IMR-90 (cell line): Measurements from ENCODE around the gene NOS1AP. TPM values are rescaled to one million over a fixed set of nuclear protein-coding genes. Genes with fewer than 3 reads are reported as not detected.

ENCODE experiments used
- ATAC-seq: fragments of 200-7000 bp; cut with Tn5 transposase; 2 replicates; pipeline ENCODE4 v1.9.1; 2020; ENCODE audit warnings: low read depth, mild to moderate bottlenecking, moderate library complexity
- BruUV-seq: library from RNA; stranded (reverse); fragments of 400-500 nt; replicated peaks from 2 replicates; lab custom pipeline; 2021; lab: Mats Ljungman, UMichigan
- CTCF ChIA-PET: fragments of 300-600 bp; formaldehyde crosslinking; extraction: SDS; loops from one replicate; lab custom pipeline; 2021; ENCODE audit warnings: antibody characterized with exemption; lab: Yijun Ruan, JAX
- POLR2A ChIA-PET: fragments of 300-600 bp; sonication (Branson Sonifier 250); formaldehyde crosslinking; loops from one replicate; lab custom pipeline; 2022; ENCODE audit warnings: antibody characterized with exemption; ENCODE audit not compliant: unreplicated experiment; lab: Charles Lee
- DNase-seq: peaks from one replicate; pipeline ENCODE4 v3.0.0; 2013
- H2AFZ ChIP-seq: replicated peaks from 2 replicates; pipeline ENCODE3; 2013; ENCODE audit warnings: low read length, mild to moderate bottlenecking; ENCODE audit not compliant: poor library complexity
- H2AK5ac ChIP-seq: 2 replicates; pipeline ENCODE4 v1.6.1; 2013; ENCODE audit warnings: low read depth, low read length, inconsistent platforms
- H2AK9ac ChIP-seq: replicated peaks from 2 replicates; pipeline ENCODE3; 2013; ENCODE audit warnings: mild to moderate bottlenecking, low read depth, low read length, moderate library complexity; ENCODE audit not compliant: poor library complexity
- H2BK120ac ChIP-seq: 2 replicates; pipeline ENCODE4 v1.6.1; 2013; ENCODE audit warnings: low read depth, low read length, inconsistent platforms
- H2BK15ac ChIP-seq: 3 replicates; pipeline ENCODE4 v1.6.1; 2013; ENCODE audit warnings: low read depth, low read length, inconsistent platforms
- H2BK20ac ChIP-seq: 2 replicates; pipeline ENCODE4 v1.6.1; 2013; ENCODE audit warnings: low read depth, mild to moderate bottlenecking, inconsistent platforms, low read length, moderate library complexity
- H2BK5ac ChIP-seq: 2 replicates; pipeline ENCODE4 v1.6.1; 2013; ENCODE audit warnings: mild to moderate bottlenecking, low read depth, low read length, inconsistent platforms; ENCODE audit not compliant: poor library complexity, severe bottlenecking
- H3K14ac ChIP-seq: replicated peaks from 2 replicates; pipeline ENCODE4 v1.6.1; 2013; ENCODE audit warnings: low read depth, low read length, inconsistent platforms
- H3K18ac ChIP-seq: 2 replicates; pipeline ENCODE4 v1.6.1; 2013; ENCODE audit warnings: low read depth, low read length, control low read depth
- H3K23ac ChIP-seq: 2 replicates; pipeline ENCODE4 v1.6.1; 2013; ENCODE audit warnings: low read depth, low read length, inconsistent platforms
- H3K27ac ChIP-seq: 2 replicates; pipeline ENCODE4 v1.5.1; 2013; ENCODE audit warnings: mild to moderate bottlenecking, control low read depth, low read length; ENCODE audit not compliant: insufficient read depth
- H3K27me3 ChIP-seq: 2 replicates; pipeline ENCODE4 v1.6.1; 2013; ENCODE audit warnings: low read length; ENCODE audit not compliant: control insufficient read depth, insufficient read depth
- H3K36me3 ChIP-seq: 2 replicates; pipeline ENCODE4 v1.6.1; 2013; ENCODE audit warnings: low read length, mixed read lengths; ENCODE audit not compliant: control insufficient read depth, insufficient read depth
- H3K4ac ChIP-seq: 2 replicates; pipeline ENCODE4 v1.6.1; 2013; ENCODE audit warnings: low read depth, low read length, inconsistent platforms
- H3K4me1 ChIP-seq: 2 replicates; pipeline ENCODE4 v1.6.1; 2013; ENCODE audit warnings: low read length, mixed read lengths; ENCODE audit not compliant: control insufficient read depth, insufficient read depth
- H3K4me2 ChIP-seq: 2 replicates; pipeline ENCODE4 v1.6.1; 2013; ENCODE audit warnings: low read depth, mild to moderate bottlenecking, control low read depth, low read length, moderate library complexity
- H3K4me3 ChIP-seq: 2 replicates; pipeline ENCODE4 v1.5.1; 2013; ENCODE audit warnings: low read depth, mild to moderate bottlenecking, control low read depth, low read length, moderate library complexity; ENCODE audit not compliant: insufficient read depth
- H3K56ac ChIP-seq: 2 replicates; pipeline ENCODE4 v1.6.1; 2013; ENCODE audit warnings: low read length, inconsistent platforms; ENCODE audit not compliant: insufficient read depth; ENCODE audit errors: extremely low read depth
- H3K79me1 ChIP-seq, 2 experiments: 2 replicates each; pipeline ENCODE4 v1.6.1; 2013; ENCODE audit warnings: low read length in 2 of 2, inconsistent platforms in 1 of 2, low read depth in 1 of 2
- H3K9ac ChIP-seq: 2 replicates; pipeline ENCODE4 v1.6.1; 2013; ENCODE audit warnings: low read depth, low read length, control low read depth
- H3K9me1 ChIP-seq: 2 replicates; pipeline ENCODE4 v1.6.1; 2013; ENCODE audit warnings: low read length, inconsistent platforms; ENCODE audit not compliant: insufficient read depth
- H3K9me3 ChIP-seq: 2 replicates; pipeline ENCODE4 v1.6.1; 2013; ENCODE audit warnings: low read length; ENCODE audit not compliant: control insufficient read depth, insufficient read depth
- H4K20me1 ChIP-seq: 2 replicates; pipeline ENCODE4 v1.6.1; 2013; ENCODE audit warnings: low read length, inconsistent platforms; ENCODE audit not compliant: insufficient read depth
- H4K5ac ChIP-seq: 2 replicates; pipeline ENCODE4 v1.6.1; 2013; ENCODE audit warnings: mild to moderate bottlenecking, low read depth, low read length, control low read depth
- H4K8ac ChIP-seq, 2 experiments: 2 replicates each; pipeline ENCODE4 v1.6.1; 2013; ENCODE audit warnings: low read depth in 2 of 2, low read length in 2 of 2, control low read depth in 1 of 2, inconsistent platforms in 1 of 2
- H4K91ac ChIP-seq: 2 replicates; pipeline ENCODE4 v1.6.1; 2013; ENCODE audit warnings: low read depth, low read length, inconsistent platforms; ENCODE audit not compliant: insufficient read depth
- BHLHE40 ChIP-seq: fragments of 150-350 bp; IDR thresholded peaks from 2 replicates; pipeline ENCODE4 v1.6.1; 2016; ENCODE audit warnings: mild to moderate bottlenecking, low read depth, low read length
- CEBPB ChIP-seq: IDR thresholded peaks from 2 replicates; pipeline ENCODE4 v1.6.1; 2012; ENCODE audit warnings: low read depth, low read length, improper control_type of control experiment
- CHD1 ChIP-seq: IDR thresholded peaks from 2 replicates; pipeline ENCODE4 v1.6.1; 2012; ENCODE audit warnings: low read depth, low read length, improper control_type of control experiment
- FOS ChIP-seq: fragments of 150-350 bp; IDR thresholded peaks from 2 replicates; pipeline ENCODE4 v1.6.1; 2016; ENCODE audit warnings: low read depth, low read length
- MAFK ChIP-seq: IDR thresholded peaks from 2 replicates; pipeline ENCODE4 v1.6.1; 2012; ENCODE audit warnings: low read depth, low read length, improper control_type of control experiment
- MAZ ChIP-seq: IDR thresholded peaks from 2 replicates; pipeline ENCODE4 v1.6.1; 2012; ENCODE audit warnings: low read depth, mild to moderate bottlenecking, low read length, improper control_type of control experiment, moderate library complexity, borderline replicate concordance
- MXI1 ChIP-seq: IDR thresholded peaks from 2 replicates; pipeline ENCODE4 v1.6.1; 2012; ENCODE audit warnings: low read depth, mild to moderate bottlenecking, low read length, moderate library complexity, borderline replicate concordance
- NFE2L2 ChIP-seq: fragments of 150-350 bp; IDR thresholded peaks from 2 replicates; pipeline ENCODE4 v1.6.1; 2016; ENCODE audit warnings: low read depth, mild to moderate bottlenecking, low read length
- POLR2A ChIP-seq: IDR thresholded peaks from 2 replicates; pipeline ENCODE4 v1.6.1; 2012; ENCODE audit warnings: mild to moderate bottlenecking, low read depth, low read length
- RAD21 ChIP-seq: IDR thresholded peaks from 2 replicates; pipeline ENCODE4 v1.6.1; 2012; ENCODE audit warnings: low read length, improper control_type of control experiment
- RFX5 ChIP-seq: IDR thresholded peaks from 2 replicates; pipeline ENCODE4 v1.8.0; 2012; ENCODE audit warnings: low read depth, mild to moderate bottlenecking, low read length, moderate library complexity
- SMC3 ChIP-seq: fragments of 150-350 bp; IDR thresholded peaks from 2 replicates; pipeline ENCODE4 v1.6.1; 2016; ENCODE audit warnings: low read depth, mild to moderate bottlenecking, antibody characterized with exemption, low read length, moderate library complexity
- WGBS, 2 experiments: methylation state at CpG; one replicate each; pipeline versions ENCODE4 v1.1.5 to v1.1.7; 2013; ENCODE audit warnings: missing lambda C conversion rate in 2 of 2; ENCODE audit not compliant: insufficient read length in 1 of 2; ENCODE audit errors: extremely low coverage in 2 of 2; 5-methylcytosine and 5-hydroxymethylcytosine counted together
- dilution Hi-C: fragments of 300-500 bp; cut with HindIII; formaldehyde crosslinking; loops from one replicate; pipeline ENCODE4 v1.14.3; 2018; ENCODE audit warnings: low sequenced_read_pairs; ENCODE audit not compliant: unreplicated experiment
- in situ Hi-C: fragments of 300-500 bp; cut with MboI; formaldehyde crosslinking; loops from 3 replicates; pipeline ENCODE4 v1.14.3; 2019; ENCODE audit warnings: low sequenced_read_pairs, inconsistent platforms, mixed read lengths
- intact Hi-C: fragments of 100-400 bp; cut with micrococcal nuclease; formaldehyde crosslinking; loops from 2 replicates; pipeline ENCODE4 v1.10.0; 2022
- polyA plus RNA-seq, 3 experiments: library from polyadenylated mRNA; depleted of rRNA; stranded (reverse); fragments of >200 nt; gene quantifications; 2 replicates each; pipeline ENCODE4 v1.2.3, GENCODE V29; 2012; ENCODE audit warnings: low replicate concordance in 1 of 3
- total RNA-seq: library from RNA; depleted of rRNA; stranded (reverse); fragments of >200 nt; gene quantifications from 2 replicates; pipeline ENCODE4 v1.2.3, GENCODE V29; 2012
- TF ChIP-seq, protein P1 (sequence below): conservative IDR thresholded peaks from 2 replicates; pipeline ENCODE4 v1.5.1; 2012; ENCODE audit warnings: mild to moderate bottlenecking, low read depth, low read length, improper control_type of control experiment
- TF ChIP-seq, protein P2 (sequence below): fragments of 150-350 bp; IDR thresholded peaks from 2 replicates; pipeline ENCODE4 v1.6.1; 2016; ENCODE audit warnings: low read depth, mild to moderate bottlenecking, low read length, moderate library complexity, borderline replicate concordance
- TF ChIP-seq, protein P3 (sequence below): fragments of 150-350 bp; IDR thresholded peaks from 2 replicates; pipeline ENCODE4 v1.6.1; 2017; ENCODE audit warnings: mild to moderate bottlenecking, antibody characterized with exemption, low read length, low read depth

The NOS1AP gene
- total and polyA plus RNA-seq, 2 of the 4 experiments (the other 2 are of a cell fraction), result 0.18 to 0.19 TPM

GRCh38 chr1:162300057-162300917, 230.8 kb downstream of the NOS1AP start:
- no TSS peak for BruUV-seq
- no peak overlapping the region for H3K27ac ChIP-seq
- H3K56ac ChIP-seq, result no peak overlapping the region
- no peaks in the 10 kb centered on the region for H4K20me1 ChIP-seq
- WGBS, 2 experiments, result 60% methylated on average over 1 of the region's 8 CpGs; no CpG with 5 or more reads in 1 of the 2 experiments
- H3K9ac ChIP-seq, result no peak overlapping the region
- H3K27me3 ChIP-seq, result peaks cover 5% of the 10 kb centered on the region
- H4K91ac ChIP-seq, result no peak overlapping the region
- no peak overlapping the region for H4K5ac ChIP-seq
- H3K9me1 ChIP-seq, result no peaks in the 10 kb centered on the region
- ChIA-PET POLR2A (no interaction called here), CTCF (no interaction called here)
- no peak overlapping the region for H2BK120ac ChIP-seq
- H2BK15ac ChIP-seq, result no peak overlapping the region
- no peak overlapping the region for H3K18ac ChIP-seq
- H3K4ac ChIP-seq, result no peak overlapping the region
- H3K79me1 ChIP-seq, result no peaks in the 10 kb centered on the region
- no peak overlapping the region for H3K14ac ChIP-seq
- no peak overlapping the region for H2BK5ac ChIP-seq
- H4K8ac ChIP-seq, result no peak overlapping the region
- no peak for DNase-seq
- no peak overlapping the region for H2AK5ac ChIP-seq
- in situ Hi-C loops, result no loop called here
- dilution Hi-C loops, result no loop called here
- intact Hi-C loops, result no loop called here
- no peaks in the 10 kb centered on the region for H3K36me3 ChIP-seq
- ATAC-seq, result no peak
- H3K4me1 ChIP-seq, result no peaks in the 10 kb centered on the region
- H2AK9ac ChIP-seq, result no peak overlapping the region
- H3K4me2 ChIP-seq, result no peak overlapping the region
- H2AFZ ChIP-seq, result no peak overlapping the region
- H2BK20ac ChIP-seq, result no peak overlapping the region
- no peaks in the 10 kb centered on the region for H3K9me3 ChIP-seq
- no peak overlapping the region for H3K4me3 ChIP-seq
- no peak overlapping the region for H3K23ac ChIP-seq
- TF ChIP-seq, protein P1, sequence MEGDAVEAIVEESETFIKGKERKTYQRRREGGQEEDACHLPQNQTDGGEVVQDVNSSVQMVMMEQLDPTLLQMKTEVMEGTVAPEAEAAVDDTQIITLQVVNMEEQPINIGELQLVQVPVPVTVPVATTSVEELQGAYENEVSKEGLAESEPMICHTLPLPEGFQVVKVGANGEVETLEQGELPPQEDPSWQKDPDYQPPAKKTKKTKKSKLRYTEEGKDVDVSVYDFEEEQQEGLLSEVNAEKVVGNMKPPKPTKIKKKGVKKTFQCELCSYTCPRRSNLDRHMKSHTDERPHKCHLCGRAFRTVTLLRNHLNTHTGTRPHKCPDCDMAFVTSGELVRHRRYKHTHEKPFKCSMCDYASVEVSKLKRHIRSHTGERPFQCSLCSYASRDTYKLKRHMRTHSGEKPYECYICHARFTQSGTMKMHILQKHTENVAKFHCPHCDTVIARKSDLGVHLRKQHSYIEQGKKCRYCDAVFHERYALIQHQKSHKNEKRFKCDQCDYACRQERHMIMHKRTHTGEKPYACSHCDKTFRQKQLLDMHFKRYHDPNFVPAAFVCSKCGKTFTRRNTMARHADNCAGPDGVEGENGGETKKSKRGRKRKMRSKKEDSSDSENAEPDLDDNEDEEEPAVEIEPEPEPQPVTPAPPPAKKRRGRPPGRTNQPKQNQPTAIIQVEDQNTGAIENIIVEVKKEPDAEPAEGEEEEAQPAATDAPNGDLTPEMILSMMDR, result no peak
- no peak for TF ChIP-seq RFX5
- no peak for TF ChIP-seq MXI1
- no peak for TF ChIP-seq BHLHE40
- no peak for TF ChIP-seq CHD1
- TF ChIP-seq, protein P2, sequence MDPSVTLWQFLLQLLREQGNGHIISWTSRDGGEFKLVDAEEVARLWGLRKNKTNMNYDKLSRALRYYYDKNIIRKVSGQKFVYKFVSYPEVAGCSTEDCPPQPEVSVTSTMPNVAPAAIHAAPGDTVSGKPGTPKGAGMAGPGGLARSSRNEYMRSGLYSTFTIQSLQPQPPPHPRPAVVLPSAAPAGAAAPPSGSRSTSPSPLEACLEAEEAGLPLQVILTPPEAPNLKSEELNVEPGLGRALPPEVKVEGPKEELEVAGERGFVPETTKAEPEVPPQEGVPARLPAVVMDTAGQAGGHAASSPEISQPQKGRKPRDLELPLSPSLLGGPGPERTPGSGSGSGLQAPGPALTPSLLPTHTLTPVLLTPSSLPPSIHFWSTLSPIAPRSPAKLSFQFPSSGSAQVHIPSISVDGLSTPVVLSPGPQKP, result no peak
- TF ChIP-seq, protein P3, sequence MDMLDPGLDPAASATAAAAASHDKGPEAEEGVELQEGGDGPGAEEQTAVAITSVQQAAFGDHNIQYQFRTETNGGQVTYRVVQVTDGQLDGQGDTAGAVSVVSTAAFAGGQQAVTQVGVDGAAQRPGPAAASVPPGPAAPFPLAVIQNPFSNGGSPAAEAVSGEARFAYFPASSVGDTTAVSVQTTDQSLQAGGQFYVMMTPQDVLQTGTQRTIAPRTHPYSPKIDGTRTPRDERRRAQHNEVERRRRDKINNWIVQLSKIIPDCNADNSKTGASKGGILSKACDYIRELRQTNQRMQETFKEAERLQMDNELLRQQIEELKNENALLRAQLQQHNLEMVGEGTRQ, result no peak
- no peak for TF ChIP-seq FOS
- no peak for TF ChIP-seq NFE2L2
- no peak for TF ChIP-seq RAD21
- no peak for TF ChIP-seq CEBPB
- TF ChIP-seq MAFK, result no peak
- no peak for TF ChIP-seq MAZ
- no peak for TF ChIP-seq POLR2A
- TF ChIP-seq SMC3, result no peak
